SK-N-SH (cell line): ENCODE data around the gene BTRC. TPM values are rescaled to one million over a fixed set of nuclear protein-coding genes. Genes with fewer than 3 reads are reported as not detected.

Experiments
- CTCF ChIA-PET: fragments of 300-600, 350-600 bp; formaldehyde crosslinking; extraction: SDS; loops from one replicate; lab custom pipeline; 2021; lab: Yijun Ruan, JAX
- POLR2A ChIA-PET: fragments of 350-600 bp; sonication (Branson Sonifier 250); formaldehyde crosslinking; extraction: SDS; loops from one replicate; lab custom pipeline; 2020; ENCODE audit warnings: antibody characterized with exemption, inconsistent platforms; lab: Yijun Ruan, JAX
- DNase-seq: peaks from one replicate; pipeline ENCODE4 v3.0.0; 2012
- H2AFZ ChIP-seq: fragments of 200-600 bp; sonication (generic); 2 replicates; pipeline ENCODE4 v1.8.1; 2016; ENCODE audit warnings: antibody characterized with exemption, mild to moderate bottlenecking, low read depth
- H3F3A ChIP-seq: fragments of 200-600 bp; sonication (generic); replicated peaks from 2 replicates; pipeline ENCODE3; 2016; ENCODE audit warnings: antibody characterized with exemption, mild to moderate bottlenecking; ENCODE audit not compliant: insufficient read depth
- H3K27ac ChIP-seq, 2 experiments: fragments of 200-500 bp in 1 of 2; fragments of 200-600 bp in 1 of 2; sonication (Bioruptor generic) in 1 of 2; sonication (generic), shearing (Covaris generic) in 1 of 2; 2 replicates each; pipeline versions ENCODE4 v1.5.1 to v1.6.1; 2014 to 2016; ENCODE audit warnings: low read depth in 2 of 2, inconsistent platforms in 1 of 2, low read length in 1 of 2, mild to moderate bottlenecking in 1 of 2, mixed read lengths in 1 of 2
- H3K27me3 ChIP-seq: fragments of 200-600 bp; sonication (generic), shearing (Covaris generic); 2 replicates; pipeline ENCODE4 v1.6.1; 2016; ENCODE audit warnings: mixed run types; ENCODE audit not compliant: insufficient read depth
- H3K36me3 ChIP-seq, 2 experiments: fragments of 200-500 bp in 1 of 2; fragments of 200-600 bp in 1 of 2; sonication (Bioruptor generic) in 1 of 2; sonication (generic) in 1 of 2; replicated peaks in 1 of 2; 2 replicates each; pipeline versions ENCODE3 to v1.5.1; 2014 to 2016; ENCODE audit warnings: low read length in 1 of 2, mild to moderate bottlenecking in 1 of 2; ENCODE audit not compliant: insufficient read depth in 2 of 2, control insufficient read depth in 1 of 2
- H3K4me1 ChIP-seq, 2 experiments: fragments of 200-500 bp in 1 of 2; fragments of 200-600 bp in 1 of 2; sonication (Bioruptor generic) in 1 of 2; sonication (generic), shearing (Covaris generic) in 1 of 2; 2 replicates each; pipeline versions ENCODE4 v1.5.1 to v1.6.1; 2014 to 2016; ENCODE audit warnings: low read depth in 1 of 2, low read length in 1 of 2, mixed run types in 1 of 2; ENCODE audit not compliant: insufficient read depth in 2 of 2, control insufficient read depth in 1 of 2
- H3K4me2 ChIP-seq: fragments of 200-600 bp; sonication (generic), shearing (Covaris generic); 2 replicates; pipeline ENCODE4 v1.6.1; 2017; ENCODE audit warnings: mixed run types
- H3K4me3 ChIP-seq, 2 experiments: fragments of 200-500 bp in 1 of 2; fragments of 200-600 bp in 1 of 2; sonication (Bioruptor generic) in 1 of 2; sonication (generic), shearing (Covaris generic) in 1 of 2; 2 replicates each; pipeline versions ENCODE4 v1.5.1 to v1.8.1; 2014 to 2016; ENCODE audit warnings: low read depth in 2 of 2, inconsistent platforms in 1 of 2, low read length in 1 of 2, mild to moderate bottlenecking in 1 of 2, mixed read lengths in 1 of 2, moderate library complexity in 1 of 2
- H3K79me2 ChIP-seq: fragments of 200-600 bp; sonication (generic); 2 replicates; pipeline ENCODE4 v1.8.1; 2017; ENCODE audit warnings: mild to moderate bottlenecking; ENCODE audit not compliant: insufficient read depth
- H3K9ac ChIP-seq: fragments of 200-600 bp; sonication (generic); 2 replicates; pipeline ENCODE4 v1.6.1; 2017; ENCODE audit warnings: mixed run types
- H3K9me2 ChIP-seq: fragments of 200-600 bp; sonication (generic); 2 replicates; pipeline ENCODE4 v1.6.1; 2017; ENCODE audit warnings: mixed run types
- H3K9me3 ChIP-seq: fragments of 200-600 bp; sonication (generic); 2 replicates; pipeline ENCODE4 v1.6.1; 2017; ENCODE audit warnings: mixed run types, mild to moderate bottlenecking, moderate library complexity
- H4K20me1 ChIP-seq: fragments of 200-600 bp; sonication (generic); 2 replicates; pipeline ENCODE4 v1.6.1; 2017; ENCODE audit warnings: mild to moderate bottlenecking, mixed run types; ENCODE audit not compliant: insufficient read depth
- ELF1 ChIP-seq: IDR thresholded peaks from 2 replicates; pipeline ENCODE4 v1.4.0; 2012
- EP300 ChIP-seq, 2 experiments: IDR thresholded peaks; 2 replicates each; pipeline versions ENCODE4 v1.4.0 to v1.6.1; 2012; ENCODE audit warnings: borderline replicate concordance in 1 of 2, low read depth in 1 of 2, low read length in 1 of 2
- FOSL2 ChIP-seq: IDR thresholded peaks from 2 replicates; pipeline ENCODE4 v1.4.0; 2012; ENCODE audit warnings: low read depth, mild to moderate bottlenecking, moderate library complexity, borderline replicate concordance
- FOXJ3 ChIP-seq: sonication (generic); formaldehyde crosslinking; IDR thresholded peaks from 2 replicates; pipeline ENCODE4 v1.5.1; 2020; ENCODE audit warnings: mild to moderate bottlenecking, missing genetic modification reagents
- FOXM1 ChIP-seq: IDR thresholded peaks from 2 replicates; pipeline ENCODE4 v1.4.0; 2012; ENCODE audit warnings: low read depth, mild to moderate bottlenecking
- GABPA ChIP-seq: IDR thresholded peaks from 2 replicates; pipeline ENCODE4 v1.4.0; 2012; ENCODE audit warnings: low read depth, mild to moderate bottlenecking
- GATA2 ChIP-seq: sonication (generic); formaldehyde crosslinking; IDR thresholded peaks from 2 replicates; pipeline ENCODE4 v1.5.0; 2020; ENCODE audit warnings: mild to moderate bottlenecking, missing genetic modification reagents
- JUND ChIP-seq: IDR thresholded peaks from 2 replicates; pipeline ENCODE4 v1.4.0; 2012
- NFIC ChIP-seq: IDR thresholded peaks from 2 replicates; pipeline ENCODE4 v1.4.0; 2012; ENCODE audit warnings: borderline replicate concordance
- RCOR1 ChIP-seq: fragments of 150-350 bp; IDR thresholded peaks from 2 replicates; pipeline ENCODE4 v1.6.1; 2017; ENCODE audit warnings: antibody characterized with exemption, low read length
- RFX5 ChIP-seq: IDR thresholded peaks from 2 replicates; pipeline ENCODE4 v1.6.1; 2012; ENCODE audit warnings: mild to moderate bottlenecking, improper control_type of control experiment, low read length
- RXRA ChIP-seq: IDR thresholded peaks from 2 replicates; pipeline ENCODE4 v1.4.0; 2012; ENCODE audit warnings: low read depth, mild to moderate bottlenecking, borderline replicate concordance
- SIN3A ChIP-seq: IDR thresholded peaks from 2 replicates; pipeline ENCODE4 v1.6.1; 2012; ENCODE audit warnings: low read depth, mild to moderate bottlenecking, low read length, moderate library complexity, borderline replicate concordance
- SMC3 ChIP-seq: IDR thresholded peaks from 2 replicates; pipeline ENCODE4 v1.6.1; 2012; ENCODE audit warnings: low read depth, low read length, improper control_type of control experiment
- TAF1 ChIP-seq: IDR thresholded peaks from 2 replicates; pipeline ENCODE4 v1.6.1; 2012; ENCODE audit warnings: low read depth, mild to moderate bottlenecking, low read length, moderate library complexity, borderline replicate concordance
- TCF12 ChIP-seq: IDR thresholded peaks from 2 replicates; pipeline ENCODE4 v1.4.0; 2012
- WGBS: methylation state at CpG from one replicate; pipeline ENCODE4 v1.1.6; 2017; ENCODE audit warnings: low lambda C conversion rate; 5-methylcytosine and 5-hydroxymethylcytosine counted together
- polyA plus RNA-seq, 3 experiments: library from polyadenylated mRNA; depleted of rRNA; stranded (reverse); fragments of >200 nt; gene quantifications; 2 replicates each; pipeline ENCODE4 v1.2.3, GENCODE V29; 2012
- TF ChIP-seq, protein P1 (sequence below): fragments of 150-350 bp; IDR thresholded peaks from 2 replicates; pipeline ENCODE4 v1.6.1; 2017; ENCODE audit warnings: antibody characterized with exemption, low read length, low read depth, borderline replicate concordance
- TF ChIP-seq, protein P2 (sequence below): IDR thresholded peaks from 2 replicates; pipeline ENCODE4; 2012
- TF ChIP-seq, protein P3 (sequence below): fragments of 150-350 bp; IDR thresholded peaks from 2 replicates; pipeline ENCODE4 v1.6.1; 2016; ENCODE audit warnings: mild to moderate bottlenecking, low read depth, low read length
- TF ChIP-seq, protein P4 (sequence below): fragments of 200-600 bp; sonication (generic); IDR thresholded peaks from 2 replicates; pipeline ENCODE4 v1.6.1; 2017; ENCODE audit warnings: antibody characterized with exemption, mild to moderate bottlenecking, moderate library complexity
- TF ChIP-seq, protein P5 (sequence below): IDR thresholded peaks from 2 replicates; pipeline ENCODE4 v1.6.1; 2012; ENCODE audit warnings: mild to moderate bottlenecking, low read depth, low read length, moderate library complexity

BTRC gene
- polyA plus RNA-seq, 1 of the 3 experiments (the other 2 are of a cell fraction) = 6.5 TPM

DNA sequence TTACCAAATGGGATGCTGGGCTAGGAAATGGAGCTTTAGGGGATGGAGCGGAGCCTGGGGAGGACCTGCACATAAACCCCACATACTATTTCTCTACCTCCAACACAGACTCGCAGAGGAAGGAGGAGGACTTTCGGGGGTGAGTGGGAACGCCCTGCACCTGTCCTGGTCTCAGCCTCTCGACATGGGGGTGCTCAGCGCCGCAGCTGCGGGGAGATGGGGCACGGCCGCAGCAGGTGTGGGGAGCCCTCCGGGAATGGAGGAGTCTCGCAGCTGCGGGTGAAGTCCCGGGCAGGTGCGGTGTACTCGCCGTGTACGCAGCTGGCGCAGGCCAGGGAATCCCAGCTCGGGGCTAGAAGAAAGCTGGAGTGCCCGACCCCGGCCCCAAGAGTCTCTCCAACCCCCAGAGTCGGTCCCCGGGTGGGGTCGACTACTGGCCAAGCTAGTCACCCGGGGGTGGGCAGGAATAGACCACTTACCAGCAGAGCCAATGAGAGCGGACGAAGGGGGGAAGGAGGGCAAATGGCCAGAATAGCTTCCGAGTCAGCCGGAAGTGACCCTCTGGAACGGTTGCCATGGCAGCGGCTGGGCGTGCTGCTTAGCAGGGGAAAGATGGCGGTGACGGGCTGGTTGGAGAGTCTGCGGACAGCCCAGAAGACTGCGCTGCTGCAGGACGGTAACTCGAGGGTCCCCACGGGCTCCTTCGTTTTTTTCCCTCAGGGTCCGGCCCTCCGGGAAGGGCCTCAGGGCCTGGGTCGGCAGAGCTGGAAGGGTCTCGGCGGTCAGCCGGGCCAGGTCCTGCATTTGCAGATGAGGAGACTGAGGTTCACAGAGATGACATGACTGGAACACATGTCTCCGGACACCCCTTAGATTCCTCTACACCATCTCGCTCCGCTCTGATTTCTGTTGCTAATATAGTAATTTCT is 234.0 kb downstream of the BTRC start, which contains the start of the genes DPCD and POLL:
TSS of gene DPCD (plus strand) at position 597 of the 929 bp plus-strand sequence. CDS start at position 613, 16 bp downstream.
TSS of gene POLL (minus strand) at position 533 of the 929 bp plus-strand sequence. CDS start 897 bp downstream, outside the sequence.
- H3K4me3 ChIP-seq = peak within 1 kb of the TSS; percentile 92 to 94
- CTCF ChIA-PET = interaction anchor here (0.6 to 11.9 kb wide), 14 partner anchors 10 to 446 kb away, joined by 3 to 88 read pairs (median 4); no protein-coding TSS in a partner anchor
- no peaks in the 10 kb centered on the region for H3K9me3 ChIP-seq
- POLR2A ChIA-PET = interaction anchor here (0.6 to 1.3 kb wide), 4 partner anchors 17 to 106 kb away, joined by 3 to 4 read pairs (median 3); no protein-coding TSS in a partner anchor
- no peaks in the 10 kb centered on the region for H4K20me1 ChIP-seq
- H3K27ac ChIP-seq = peak within 1 kb of the TSS; percentile 17 to 76; a peak in 2 of 4 replicates
- peaks cover 14% of the 10 kb centered on the region; the same call in 1 of the 2 replicates for H3K79me2 ChIP-seq
- peaks cover 3% of the 10 kb centered on the region for H3F3A ChIP-seq
- DNase-seq = peak; percentile 97
- peak within 1 kb of the TSS; percentile 94 for H3K4me2 ChIP-seq
- H3K27me3 ChIP-seq = no peaks in the 10 kb centered on the region
- peak within 1 kb of the TSS; percentile 87 for H2AFZ ChIP-seq
- no peaks in the 10 kb centered on the region for H3K9me2 ChIP-seq
- under 1% methylated on average over 27 of the region's 50 CpGs for WGBS
- peak within 1 kb of the TSS; percentile 81 for H3K9ac ChIP-seq
- peaks cover 3 to 19% of the 10 kb centered on the region in 2 experiments for H3K36me3 ChIP-seq
- H3K4me1 ChIP-seq = peaks cover 13 to 26% of the 10 kb centered on the region in 2 experiments; a peak in 2 of 4 replicates
- TF ChIP-seq, protein P1, sequence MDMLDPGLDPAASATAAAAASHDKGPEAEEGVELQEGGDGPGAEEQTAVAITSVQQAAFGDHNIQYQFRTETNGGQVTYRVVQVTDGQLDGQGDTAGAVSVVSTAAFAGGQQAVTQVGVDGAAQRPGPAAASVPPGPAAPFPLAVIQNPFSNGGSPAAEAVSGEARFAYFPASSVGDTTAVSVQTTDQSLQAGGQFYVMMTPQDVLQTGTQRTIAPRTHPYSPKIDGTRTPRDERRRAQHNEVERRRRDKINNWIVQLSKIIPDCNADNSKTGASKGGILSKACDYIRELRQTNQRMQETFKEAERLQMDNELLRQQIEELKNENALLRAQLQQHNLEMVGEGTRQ = no peak
- TF ChIP-seq RXRA (no peak), FOSL2 (no peak), JUND (no peak), FOXM1 (no peak), RFX5 (no peak), SMC3 (no peak), FOXJ3 (CRISPR knock-in tag) (no peak), SIN3A (peak; percentile 95), ELF1 (no peak), TCF12 (no peak), GATA2 (CRISPR knock-in tag) (no peak), NFIC (no peak), GABPA (peak; percentile 97), EP300 (IDR thresholded peaks at IDR 0.05; ENCODE audit: borderline replicate concordance in 1 of 2, low read depth in 1 of 2, low read length in 1 of 2) (no peak), TAF1 (peak; percentile 86), RCOR1 (no peak)
- TF ChIP-seq, protein P2, sequence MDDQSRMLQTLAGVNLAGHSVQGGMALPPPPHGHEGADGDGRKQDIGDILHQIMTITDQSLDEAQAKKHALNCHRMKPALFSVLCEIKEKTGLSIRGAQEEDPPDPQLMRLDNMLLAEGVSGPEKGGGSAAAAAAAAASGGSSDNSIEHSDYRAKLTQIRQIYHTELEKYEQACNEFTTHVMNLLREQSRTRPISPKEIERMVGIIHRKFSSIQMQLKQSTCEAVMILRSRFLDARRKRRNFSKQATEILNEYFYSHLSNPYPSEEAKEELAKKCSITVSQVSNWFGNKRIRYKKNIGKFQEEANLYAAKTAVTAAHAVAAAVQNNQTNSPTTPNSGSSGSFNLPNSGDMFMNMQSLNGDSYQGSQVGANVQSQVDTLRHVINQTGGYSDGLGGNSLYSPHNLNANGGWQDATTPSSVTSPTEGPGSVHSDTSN = no peak
- TF ChIP-seq, protein P3, sequence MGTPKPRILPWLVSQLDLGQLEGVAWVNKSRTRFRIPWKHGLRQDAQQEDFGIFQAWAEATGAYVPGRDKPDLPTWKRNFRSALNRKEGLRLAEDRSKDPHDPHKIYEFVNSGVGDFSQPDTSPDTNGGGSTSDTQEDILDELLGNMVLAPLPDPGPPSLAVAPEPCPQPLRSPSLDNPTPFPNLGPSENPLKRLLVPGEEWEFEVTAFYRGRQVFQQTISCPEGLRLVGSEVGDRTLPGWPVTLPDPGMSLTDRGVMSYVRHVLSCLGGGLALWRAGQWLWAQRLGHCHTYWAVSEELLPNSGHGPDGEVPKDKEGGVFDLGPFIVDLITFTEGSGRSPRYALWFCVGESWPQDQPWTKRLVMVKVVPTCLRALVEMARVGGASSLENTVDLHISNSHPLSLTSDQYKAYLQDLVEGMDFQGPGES = no peak
- TF ChIP-seq, protein P4, sequence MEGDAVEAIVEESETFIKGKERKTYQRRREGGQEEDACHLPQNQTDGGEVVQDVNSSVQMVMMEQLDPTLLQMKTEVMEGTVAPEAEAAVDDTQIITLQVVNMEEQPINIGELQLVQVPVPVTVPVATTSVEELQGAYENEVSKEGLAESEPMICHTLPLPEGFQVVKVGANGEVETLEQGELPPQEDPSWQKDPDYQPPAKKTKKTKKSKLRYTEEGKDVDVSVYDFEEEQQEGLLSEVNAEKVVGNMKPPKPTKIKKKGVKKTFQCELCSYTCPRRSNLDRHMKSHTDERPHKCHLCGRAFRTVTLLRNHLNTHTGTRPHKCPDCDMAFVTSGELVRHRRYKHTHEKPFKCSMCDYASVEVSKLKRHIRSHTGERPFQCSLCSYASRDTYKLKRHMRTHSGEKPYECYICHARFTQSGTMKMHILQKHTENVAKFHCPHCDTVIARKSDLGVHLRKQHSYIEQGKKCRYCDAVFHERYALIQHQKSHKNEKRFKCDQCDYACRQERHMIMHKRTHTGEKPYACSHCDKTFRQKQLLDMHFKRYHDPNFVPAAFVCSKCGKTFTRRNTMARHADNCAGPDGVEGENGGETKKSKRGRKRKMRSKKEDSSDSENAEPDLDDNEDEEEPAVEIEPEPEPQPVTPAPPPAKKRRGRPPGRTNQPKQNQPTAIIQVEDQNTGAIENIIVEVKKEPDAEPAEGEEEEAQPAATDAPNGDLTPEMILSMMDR = no peak
- TF ChIP-seq, protein P5, sequence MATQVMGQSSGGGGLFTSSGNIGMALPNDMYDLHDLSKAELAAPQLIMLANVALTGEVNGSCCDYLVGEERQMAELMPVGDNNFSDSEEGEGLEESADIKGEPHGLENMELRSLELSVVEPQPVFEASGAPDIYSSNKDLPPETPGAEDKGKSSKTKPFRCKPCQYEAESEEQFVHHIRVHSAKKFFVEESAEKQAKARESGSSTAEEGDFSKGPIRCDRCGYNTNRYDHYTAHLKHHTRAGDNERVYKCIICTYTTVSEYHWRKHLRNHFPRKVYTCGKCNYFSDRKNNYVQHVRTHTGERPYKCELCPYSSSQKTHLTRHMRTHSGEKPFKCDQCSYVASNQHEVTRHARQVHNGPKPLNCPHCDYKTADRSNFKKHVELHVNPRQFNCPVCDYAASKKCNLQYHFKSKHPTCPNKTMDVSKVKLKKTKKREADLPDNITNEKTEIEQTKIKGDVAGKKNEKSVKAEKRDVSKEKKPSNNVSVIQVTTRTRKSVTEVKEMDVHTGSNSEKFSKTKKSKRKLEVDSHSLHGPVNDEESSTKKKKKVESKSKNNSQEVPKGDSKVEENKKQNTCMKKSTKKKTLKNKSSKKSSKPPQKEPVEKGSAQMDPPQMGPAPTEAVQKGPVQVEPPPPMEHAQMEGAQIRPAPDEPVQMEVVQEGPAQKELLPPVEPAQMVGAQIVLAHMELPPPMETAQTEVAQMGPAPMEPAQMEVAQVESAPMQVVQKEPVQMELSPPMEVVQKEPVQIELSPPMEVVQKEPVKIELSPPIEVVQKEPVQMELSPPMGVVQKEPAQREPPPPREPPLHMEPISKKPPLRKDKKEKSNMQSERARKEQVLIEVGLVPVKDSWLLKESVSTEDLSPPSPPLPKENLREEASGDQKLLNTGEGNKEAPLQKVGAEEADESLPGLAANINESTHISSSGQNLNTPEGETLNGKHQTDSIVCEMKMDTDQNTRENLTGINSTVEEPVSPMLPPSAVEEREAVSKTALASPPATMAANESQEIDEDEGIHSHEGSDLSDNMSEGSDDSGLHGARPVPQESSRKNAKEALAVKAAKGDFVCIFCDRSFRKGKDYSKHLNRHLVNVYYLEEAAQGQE = no peak
